MG63 (cell line): ENCODE data around the gene GAS2L1. TPM values are rescaled to one million over a fixed set of nuclear protein-coding genes. Genes with fewer than 3 reads are reported as not detected.

Experiments
- DNase-seq: peaks from one replicate; pipeline ENCODE4 v3.0.0-alpha.2; 2020
- H3K27me3 ChIP-seq: fragments of 250-450 bp; sonication (Bioruptor Pico); 2 replicates; pipeline ENCODE4 v1.5.1; 2020; ENCODE audit warnings: mild to moderate bottlenecking, moderate library complexity
- H3K36me3 ChIP-seq: fragments of 250-450 bp; sonication (Bioruptor Pico); 2 replicates; pipeline ENCODE4 v1.5.1; 2020; ENCODE audit warnings: mild to moderate bottlenecking, moderate library complexity
- H3K4me3 ChIP-seq: fragments of 250-450 bp; sonication (Bioruptor Pico); 2 replicates; pipeline ENCODE4 v1.5.1; 2020; ENCODE audit warnings: mild to moderate bottlenecking, moderate library complexity
- H3K9me3 ChIP-seq: fragments of 250-450 bp; sonication (Bioruptor Pico); 2 replicates; pipeline ENCODE4 v1.5.1; 2020; ENCODE audit warnings: mild to moderate bottlenecking, moderate library complexity
- total RNA-seq: library from RNA; depleted of rRNA; stranded (reverse); fragments of >200 nt; shearing (Covaris generic); gene quantifications from 2 replicates; pipeline ENCODE4 v1.2.3, GENCODE V29; 2014; ENCODE audit warnings: low replicate concordance

GAS2L1 gene
- total RNA-seq, 1 experiment from 2014 or later, result 15.5 TPM

DNA sequence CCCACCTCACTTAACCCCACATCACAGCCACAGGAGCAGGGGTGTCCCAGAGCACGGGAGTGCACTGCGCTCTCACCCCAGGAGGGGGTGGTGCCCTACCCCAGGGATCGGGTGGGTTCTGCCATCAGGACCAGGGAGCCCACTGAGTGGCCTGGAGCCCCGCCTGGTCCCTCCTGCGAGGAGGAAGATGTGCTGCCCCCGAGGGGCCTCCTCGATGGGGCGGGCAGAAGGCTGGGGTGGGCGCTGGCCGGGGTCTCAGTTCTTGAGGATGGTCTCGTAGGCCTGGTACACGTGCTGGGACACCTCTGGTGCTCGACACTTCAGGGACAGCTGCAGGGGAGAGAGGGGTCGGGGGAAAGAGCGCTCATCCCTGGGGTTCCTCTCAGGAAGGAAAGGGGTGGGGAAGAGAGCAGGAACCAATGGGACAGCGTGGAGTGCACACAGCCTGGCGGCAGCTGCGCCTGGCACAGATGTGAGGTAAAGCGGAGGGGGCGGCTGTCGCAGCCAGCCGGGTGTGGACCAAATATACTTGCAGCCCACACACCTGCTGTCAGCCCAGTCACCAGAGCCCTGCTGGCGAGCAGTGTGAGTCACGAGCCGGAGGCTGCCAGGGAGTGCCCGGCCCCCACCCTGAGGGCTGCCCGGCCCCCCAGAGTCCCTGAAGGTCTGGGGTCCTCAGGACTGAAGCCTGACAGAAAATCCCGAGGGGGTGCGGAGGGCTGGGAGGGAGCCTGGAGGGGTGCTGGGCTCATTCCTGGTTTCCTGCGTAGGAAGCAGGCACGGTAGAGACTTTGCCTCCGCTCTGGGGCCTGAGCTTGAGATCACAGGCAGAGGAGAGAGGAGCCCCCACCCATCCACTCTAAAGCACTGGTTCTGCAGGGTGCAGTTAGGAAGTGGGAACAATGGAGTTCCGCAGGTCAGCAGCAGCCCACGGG lies 22.4 kb downstream of the GAS2L1 start:
- Histone ChIP-seq H3K27me3 (no peaks in the 10 kb centered on the region), H3K4me3 (no peak overlapping the region), H3K9me3 (no peaks in the 10 kb centered on the region), H3K36me3 (peaks cover 11% of the 10 kb centered on the region)
- DNase-seq, result peak; percentile 27

DNA sequence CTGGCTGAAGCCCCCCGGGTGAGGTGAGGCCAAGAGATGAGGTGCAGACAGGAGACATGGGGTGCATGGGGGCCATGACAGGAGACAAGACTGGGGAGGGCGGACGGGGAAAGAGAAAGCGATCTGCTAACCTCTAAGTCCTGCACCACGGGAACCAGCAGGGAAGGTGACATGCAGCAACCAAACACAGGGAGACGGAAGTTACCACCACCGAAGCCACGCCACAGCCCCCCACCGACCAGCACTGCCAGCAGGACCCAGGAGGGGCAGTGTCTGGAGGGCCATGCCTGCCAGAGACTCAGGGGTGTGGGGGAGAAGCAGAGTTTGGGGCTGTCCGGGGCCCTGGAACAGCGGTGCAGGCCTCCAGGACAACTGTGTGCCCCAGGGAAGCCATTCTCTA lies 23.1 kb downstream of the GAS2L1 start:
- DNase-seq, result no peak
- Histone ChIP-seq H3K9me3 (no peaks in the 10 kb centered on the region), H3K27me3 (no peaks in the 10 kb centered on the region), H3K4me3 (no peak overlapping the region), H3K36me3 (peaks cover 11% of the 10 kb centered on the region)

DNA sequence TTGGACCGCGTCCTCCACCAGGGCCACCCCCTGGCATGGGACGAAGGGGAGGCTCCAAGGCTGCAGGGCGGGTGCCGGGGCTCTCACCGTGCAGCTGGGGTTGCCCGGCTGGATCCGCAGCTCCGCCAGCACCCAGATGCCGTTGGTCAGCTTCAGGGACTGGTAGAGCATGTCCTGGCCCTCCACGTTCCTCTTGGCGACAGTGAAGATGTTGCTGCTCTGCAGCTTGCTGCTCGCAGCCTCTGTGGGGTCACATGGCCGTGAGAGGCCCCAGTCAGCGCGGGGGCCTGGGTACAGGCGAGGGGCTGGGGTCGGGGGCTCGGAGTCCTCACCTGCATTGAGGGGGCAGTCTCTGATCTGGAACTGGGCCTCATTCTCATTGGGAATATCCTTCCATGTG lies 23.8 kb downstream of the GAS2L1 start:
- peaks cover 11% of the 10 kb centered on the region for H3K36me3 ChIP-seq
- no peak overlapping the region for H3K4me3 ChIP-seq
- H3K9me3 ChIP-seq, result no peaks in the 10 kb centered on the region
- H3K27me3 ChIP-seq, result no peaks in the 10 kb centered on the region
- no peak for DNase-seq

- DNase-seq, result no peak
- Histone ChIP-seq H3K4me3 (no peak overlapping the region), H3K9me3 (no peaks in the 10 kb centered on the region), H3K36me3 (peaks cover 12% of the 10 kb centered on the region), H3K27me3 (no peaks in the 10 kb centered on the region)
Observed at GRCh38 chr22:29330753-29331152, 24.3 kb downstream of the GAS2L1 start.

DNA sequence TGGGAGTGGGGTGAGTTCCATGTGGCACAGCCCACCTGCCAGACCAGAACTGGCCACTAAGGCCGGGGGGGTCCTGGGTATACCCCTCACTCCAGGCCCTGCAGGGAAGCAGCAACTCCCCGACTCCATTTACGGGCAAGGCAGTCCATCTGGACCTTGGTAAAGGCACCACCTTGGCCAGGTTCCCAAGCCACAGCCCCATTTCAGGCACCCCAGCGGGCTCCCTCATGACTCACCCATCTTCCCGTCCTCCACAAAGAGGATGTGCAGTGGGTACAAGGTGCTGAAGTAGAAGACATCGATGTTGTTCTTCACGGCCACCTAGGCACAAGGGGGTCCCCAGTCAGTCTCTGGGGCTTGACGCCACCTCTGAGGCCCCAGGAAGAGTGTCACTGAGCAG lies 24.8 kb downstream of the GAS2L1 start:
- H3K27me3 ChIP-seq, result no peaks in the 10 kb centered on the region
- no peak overlapping the region for H3K4me3 ChIP-seq
- H3K9me3 ChIP-seq, result no peaks in the 10 kb centered on the region
- DNase-seq, result no peak
- H3K36me3 ChIP-seq, result peaks cover 17% of the 10 kb centered on the region

GRCh38 chr22:29331658-29332300 lies 25.3 kb downstream of the GAS2L1 start:
- H3K9me3 ChIP-seq, result no peaks in the 10 kb centered on the region
- H3K4me3 ChIP-seq, result no peak overlapping the region
- DNase-seq, result no peak
- H3K27me3 ChIP-seq, result no peaks in the 10 kb centered on the region
- H3K36me3 ChIP-seq, result peaks cover 15% of the 10 kb centered on the region

DNA sequence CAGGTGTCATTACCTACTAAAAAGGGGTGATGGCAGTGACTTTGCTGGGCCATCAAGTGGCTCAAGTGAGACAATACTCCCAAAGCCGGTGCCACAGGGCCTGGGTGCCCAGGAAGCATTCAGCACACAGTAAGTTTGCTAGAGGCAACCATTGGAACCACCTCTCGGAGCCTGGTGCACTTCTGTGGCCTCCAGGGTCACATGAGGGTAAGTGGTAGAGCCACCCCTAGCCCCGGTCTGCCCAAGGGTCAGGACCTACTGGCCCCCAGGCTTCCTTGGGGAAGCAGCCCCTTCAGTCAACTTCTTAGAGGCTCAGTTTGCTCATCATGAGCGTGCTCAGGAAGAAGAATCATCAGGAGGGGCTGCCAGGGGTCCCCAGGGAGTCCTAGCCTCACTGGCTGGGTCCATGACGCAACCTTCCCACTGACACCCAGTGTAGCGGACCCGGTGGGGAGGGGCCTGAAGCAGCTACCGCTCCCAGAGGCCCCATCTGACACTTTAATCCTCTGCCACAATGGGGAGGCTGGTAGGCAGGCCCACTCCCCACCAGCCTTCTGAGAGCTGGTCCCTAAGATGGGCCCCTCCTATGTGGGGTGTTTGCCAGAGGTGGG lies 26.5 kb downstream of the GAS2L1 start:
- H3K27me3 ChIP-seq, result no peaks in the 10 kb centered on the region
- H3K9me3 ChIP-seq, result no peaks in the 10 kb centered on the region
- DNase-seq, result no peak
- no peak overlapping the region for H3K4me3 ChIP-seq
- peaks cover 10% of the 10 kb centered on the region for H3K36me3 ChIP-seq

DNA sequence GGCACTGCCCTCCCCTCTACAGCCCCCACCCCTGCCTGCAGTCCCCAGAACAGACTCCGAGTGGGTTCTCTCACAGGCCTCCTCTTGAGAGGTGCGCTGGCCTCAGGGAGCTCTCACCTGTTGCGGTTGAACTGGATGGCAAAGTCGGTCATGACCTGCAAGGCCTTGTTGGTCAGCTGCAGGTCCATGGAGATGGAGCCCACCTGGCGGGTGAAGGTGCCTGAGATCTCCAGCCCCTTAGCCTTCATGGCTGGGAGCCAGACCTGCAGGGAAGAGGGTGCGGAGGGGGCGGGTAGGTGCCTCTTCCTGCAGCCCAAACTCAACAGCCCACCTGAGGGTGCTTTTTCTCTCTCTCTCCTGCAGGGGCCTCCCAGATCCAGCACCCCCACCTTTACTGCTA lies 27.7 kb downstream of the GAS2L1 start:
- no peaks in the 10 kb centered on the region for H3K27me3 ChIP-seq
- DNase-seq, result no peak
- peaks cover 8% of the 10 kb centered on the region for H3K36me3 ChIP-seq
- H3K4me3 ChIP-seq, result no peak overlapping the region
- no peaks in the 10 kb centered on the region for H3K9me3 ChIP-seq

DNA sequence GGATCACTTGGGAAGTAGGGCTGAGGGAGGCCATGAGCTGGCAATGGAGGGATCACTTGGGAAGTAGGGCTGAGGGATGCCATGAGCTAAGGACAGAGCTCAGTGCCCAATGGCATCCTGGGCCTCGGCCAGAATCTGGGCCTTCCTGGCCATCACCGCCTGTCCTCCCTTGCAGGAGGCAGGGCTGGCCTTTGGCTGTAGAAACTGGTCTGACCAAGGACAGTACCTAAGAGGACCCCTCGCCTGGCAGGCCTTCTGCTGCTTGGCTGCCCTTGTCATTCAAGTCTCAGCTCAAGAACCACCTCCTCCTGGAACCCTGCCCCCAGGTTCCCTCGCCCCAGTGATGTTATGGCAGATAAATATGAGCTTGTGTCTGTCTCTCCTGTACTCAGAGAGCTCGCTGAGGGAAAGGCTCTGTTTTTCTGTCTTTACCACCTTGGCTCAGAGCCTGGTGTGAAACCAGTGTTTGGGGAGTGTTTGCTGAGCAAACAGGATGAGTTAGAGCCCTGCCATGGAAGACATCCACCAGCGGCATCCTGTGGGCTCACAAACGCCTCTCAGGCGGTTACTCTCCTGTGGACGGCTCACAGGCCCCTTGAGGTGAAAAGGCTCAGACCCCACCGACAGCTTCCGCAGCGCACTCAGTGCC lies 28.4 kb downstream of the GAS2L1 start:
- Histone ChIP-seq H3K9me3 (no peaks in the 10 kb centered on the region), H3K27me3 (no peaks in the 10 kb centered on the region), H3K4me3 (no peak overlapping the region), H3K36me3 (peaks cover 14% of the 10 kb centered on the region)
- DNase-seq, result no peak

GRCh38 chr22:29335656-29336055 lies 29.2 kb downstream of the GAS2L1 start:
- Histone ChIP-seq H3K36me3 (peaks cover 22% of the 10 kb centered on the region), H3K4me3 (no peak overlapping the region), H3K9me3 (no peaks in the 10 kb centered on the region), H3K27me3 (no peaks in the 10 kb centered on the region)
- DNase-seq, result no peak

DNA sequence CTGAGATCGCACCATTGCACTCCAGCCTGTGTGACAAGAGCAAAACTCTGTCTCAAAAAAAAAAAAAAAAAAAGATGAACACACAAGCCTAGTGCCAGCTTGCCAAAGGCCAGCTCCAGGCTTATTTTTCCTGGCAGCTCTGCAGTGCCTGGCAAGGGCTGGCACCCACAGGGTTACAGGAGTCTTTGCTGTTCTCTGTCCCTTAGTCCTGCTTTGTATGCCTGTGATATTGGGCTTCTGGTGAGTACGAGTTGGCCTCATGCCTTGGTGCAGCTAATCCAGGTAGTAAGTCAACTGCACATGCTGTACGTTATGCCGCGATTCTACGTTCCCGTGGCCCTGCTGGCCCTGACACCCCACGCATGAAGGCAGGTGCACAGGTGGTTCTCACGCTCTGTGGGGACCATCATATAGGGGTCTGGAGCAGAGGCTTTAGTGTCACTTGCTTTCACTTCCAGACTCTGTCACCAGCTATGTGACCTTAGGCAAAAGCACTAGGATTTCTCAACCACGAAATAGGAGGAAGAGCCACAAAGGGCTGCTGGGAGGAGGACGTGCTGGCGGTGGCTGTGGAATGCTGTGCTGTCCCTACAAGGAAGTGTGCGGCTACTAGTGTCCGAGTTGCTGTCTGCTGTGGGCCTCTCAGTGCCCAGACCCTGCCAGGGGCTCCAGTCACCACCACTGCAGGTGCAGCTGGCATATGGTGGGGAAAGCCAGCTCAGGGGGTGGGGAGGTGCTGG lies 30.5 kb downstream of the GAS2L1 start:
- H3K9me3 ChIP-seq, result no peaks in the 10 kb centered on the region
- DNase-seq, result peak; percentile 38
- H3K4me3 ChIP-seq, result no peak overlapping the region
- no peaks in the 10 kb centered on the region for H3K27me3 ChIP-seq
- peaks cover 32% of the 10 kb centered on the region for H3K36me3 ChIP-seq

GRCh38 chr22:29337631-29338284 lies 31.3 kb downstream of the GAS2L1 start:
- DNase-seq, result no peak
- Histone ChIP-seq H3K4me3 (no peak overlapping the region), H3K9me3 (no peaks in the 10 kb centered on the region), H3K27me3 (no peaks in the 10 kb centered on the region), H3K36me3 (peaks cover 35% of the 10 kb centered on the region)

- DNase-seq, result no peak
- Histone ChIP-seq H3K36me3 (peaks cover 38% of the 10 kb centered on the region), H3K27me3 (no peaks in the 10 kb centered on the region), H3K9me3 (no peaks in the 10 kb centered on the region), H3K4me3 (no peak overlapping the region)
Observed at GRCh38 chr22:29338398-29338797, 31.9 kb downstream of the GAS2L1 start.

DNA sequence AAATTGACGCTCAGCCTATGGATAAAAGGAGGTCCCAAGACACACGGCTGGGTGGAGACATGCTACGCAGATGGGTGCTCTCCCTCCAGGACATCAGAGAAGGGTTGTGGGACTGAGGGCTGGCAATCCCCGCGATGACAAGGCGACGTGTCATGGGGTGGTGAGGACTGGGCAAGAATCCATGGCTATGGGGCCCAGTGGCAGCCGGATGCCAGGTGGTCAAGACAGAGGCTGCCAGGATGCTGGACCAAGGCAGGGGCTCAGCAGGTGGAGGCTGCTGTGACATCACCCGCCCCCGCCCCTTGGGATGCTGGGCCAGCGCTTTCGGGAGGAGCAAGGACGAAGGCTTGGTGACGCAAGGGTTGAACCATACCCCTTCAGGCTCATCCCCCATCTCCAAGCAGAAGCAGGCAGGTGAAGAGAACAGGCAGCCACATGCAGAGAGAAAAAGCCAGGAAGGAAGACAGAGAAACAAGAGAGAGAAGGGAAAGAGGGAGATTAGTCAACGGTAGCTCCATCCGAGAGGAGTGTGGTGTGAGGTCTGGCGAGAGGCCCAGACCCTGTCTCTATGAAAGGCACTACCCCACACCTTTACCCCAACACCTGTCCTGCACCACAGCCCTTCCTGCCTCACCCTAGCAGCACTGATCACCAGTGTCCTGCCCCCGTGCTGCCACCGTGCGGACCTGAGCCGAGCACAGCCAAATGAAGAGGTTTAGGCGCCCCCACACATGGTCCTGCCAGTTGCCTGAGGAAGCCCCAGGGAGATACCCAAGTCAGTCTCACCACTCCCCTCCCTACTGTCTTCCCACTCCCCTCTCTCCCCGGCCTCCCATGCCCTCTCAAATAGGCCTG lies 33.2 kb downstream of the GAS2L1 start:
- Histone ChIP-seq H3K4me3 (no peak overlapping the region), H3K9me3 (no peaks in the 10 kb centered on the region), H3K27me3 (no peaks in the 10 kb centered on the region), H3K36me3 (peaks cover 43% of the 10 kb centered on the region)
- DNase-seq, result peak; percentile 67

- Histone ChIP-seq H3K27me3 (no peaks in the 10 kb centered on the region), H3K36me3 (peaks cover 46% of the 10 kb centered on the region), H3K9me3 (no peaks in the 10 kb centered on the region), H3K4me3 (no peak overlapping the region)
- no peak for DNase-seq
Observed at GRCh38 chr22:29340566-29340965, 34.1 kb downstream of the GAS2L1 start.
